ENCODE data around the gene SYNJ2.

The SYNJ2 gene

DNA sequence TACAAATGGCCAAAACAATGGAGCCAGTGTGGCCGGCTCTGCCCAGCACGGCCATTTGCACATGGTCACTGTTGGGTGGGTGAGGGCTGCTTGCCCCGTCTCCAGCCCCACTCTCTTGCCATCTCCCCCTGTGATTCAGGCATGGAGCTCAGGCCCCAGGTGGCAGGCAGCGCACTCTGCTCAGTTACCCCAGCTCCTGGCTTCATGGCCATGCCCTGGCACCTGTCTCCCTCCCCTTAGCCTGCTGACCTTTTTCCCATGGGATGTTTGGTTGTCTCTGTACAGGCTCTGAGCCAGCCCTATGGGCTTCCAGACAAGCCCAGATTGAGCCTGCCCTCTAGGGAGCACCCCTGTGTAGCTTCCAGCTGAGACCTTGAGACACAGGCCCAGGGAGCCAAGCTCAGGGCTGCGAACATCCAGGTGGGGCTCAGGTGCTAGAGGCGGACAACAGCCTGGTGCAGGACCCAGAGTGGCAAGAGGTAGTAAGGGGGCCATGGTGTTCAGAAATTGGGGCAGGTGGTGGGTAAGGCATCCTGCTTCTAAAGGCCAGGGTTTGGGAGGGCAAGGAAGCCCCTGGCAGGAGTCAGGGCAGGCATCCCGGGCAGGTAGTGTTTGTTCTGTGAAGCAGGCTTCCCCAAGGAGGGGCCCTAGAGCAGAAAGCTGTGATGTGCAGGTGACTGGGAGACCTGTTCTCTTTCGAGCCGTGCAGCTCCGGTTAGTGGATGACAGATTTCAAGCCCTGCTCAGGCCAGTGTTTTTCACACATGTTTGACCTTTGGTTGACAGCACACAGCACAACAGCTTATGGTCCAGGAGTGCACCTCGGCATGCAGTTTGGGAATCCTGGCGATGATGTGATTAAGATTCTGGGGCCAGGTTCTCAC is 17.7 kb downstream of the SYNJ2 start:
- DNase-seq = no peak

- DNase-seq = no peak
These were observed 19.1 kb downstream of the SYNJ2 start for GRCh38 chr6:158000530-158001307.

DNA sequence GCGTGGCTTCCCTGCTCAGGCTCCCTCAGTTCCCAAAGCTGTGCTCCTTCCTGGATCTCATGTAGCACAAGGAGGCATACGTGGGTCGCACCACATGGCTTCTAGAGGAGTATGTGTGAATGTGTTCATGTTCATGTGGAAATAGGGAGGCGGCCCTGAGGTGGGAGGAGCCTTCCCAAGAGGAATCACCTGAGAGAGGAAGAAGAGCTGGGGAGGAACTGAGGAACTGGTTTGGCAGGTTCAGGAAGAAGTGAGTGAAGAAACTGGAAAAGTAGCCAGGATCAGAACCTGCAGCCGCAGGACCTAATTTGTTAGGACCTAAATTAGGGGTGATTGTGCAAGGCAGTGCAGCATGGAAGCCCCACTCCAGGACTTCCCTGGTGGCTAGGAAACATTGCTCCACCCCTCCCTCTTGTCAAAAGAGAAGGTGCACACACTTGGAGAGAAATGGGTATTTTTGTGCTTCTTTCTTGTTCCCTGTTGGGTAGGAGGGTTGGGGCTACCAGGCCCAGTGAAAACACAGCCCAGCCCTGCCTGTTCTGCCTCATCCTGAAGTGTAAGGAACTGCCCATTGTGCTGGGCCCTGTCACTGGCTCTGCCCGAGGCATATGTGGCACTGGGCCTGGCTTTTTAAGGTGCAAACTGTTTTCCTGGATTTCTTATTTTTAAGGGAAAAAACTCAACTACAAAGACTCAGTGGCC is 20.7 kb downstream of the SYNJ2 start:
- DNase-seq = no peak

DNA sequence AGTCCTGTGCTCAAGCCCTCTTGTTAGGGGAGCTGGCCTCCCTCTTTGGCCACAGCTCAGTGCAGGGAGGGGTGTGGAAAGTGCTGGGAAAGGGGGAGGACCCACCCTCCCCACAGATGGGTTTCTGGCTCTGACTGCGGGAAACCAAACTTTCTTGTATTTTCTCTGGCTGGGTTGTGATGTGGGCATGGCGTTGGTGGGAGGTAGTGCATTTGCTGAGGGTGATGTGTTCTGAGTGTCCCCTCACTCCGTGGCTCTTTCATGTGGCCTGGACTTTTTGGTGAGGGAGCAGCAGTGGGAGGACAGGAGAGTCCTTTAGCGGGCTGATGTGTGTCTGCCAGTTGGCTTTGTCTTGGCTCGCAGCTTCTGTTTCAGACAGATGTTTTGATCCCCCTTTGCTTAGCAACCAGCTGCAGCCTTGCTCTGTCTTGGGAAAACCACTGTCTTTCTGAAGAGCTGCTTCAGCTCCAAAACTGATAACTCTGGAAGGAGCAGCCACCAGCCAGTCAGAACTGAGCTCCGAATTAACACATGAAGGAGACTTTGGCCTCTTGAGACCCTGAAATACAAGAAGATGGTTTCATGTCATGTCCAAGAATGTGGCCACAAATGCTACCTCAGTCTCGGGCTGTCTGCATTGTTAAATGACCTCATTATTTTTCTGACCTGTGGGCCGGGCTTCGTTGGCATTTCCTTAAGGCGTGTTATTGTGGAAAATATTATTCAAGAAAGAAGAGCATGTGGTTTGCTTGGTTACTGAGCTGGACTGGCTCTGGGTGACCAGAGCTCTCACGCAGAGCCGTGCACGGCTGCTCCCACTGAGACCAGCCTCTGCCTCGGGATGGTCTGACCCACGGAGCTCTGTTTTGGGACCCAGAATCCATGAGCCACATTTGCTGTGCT is 21.5 kb downstream of the SYNJ2 start:
- peak; percentile 51 for DNase-seq

- DNase-seq = no peak
These were observed 22.4 kb downstream of the SYNJ2 start for GRCh38 chr6:158003910-158004700.

- no peak for DNase-seq
These were observed 23.0 kb downstream of the SYNJ2 start for GRCh38 chr6:158004701-158005095.

DNA sequence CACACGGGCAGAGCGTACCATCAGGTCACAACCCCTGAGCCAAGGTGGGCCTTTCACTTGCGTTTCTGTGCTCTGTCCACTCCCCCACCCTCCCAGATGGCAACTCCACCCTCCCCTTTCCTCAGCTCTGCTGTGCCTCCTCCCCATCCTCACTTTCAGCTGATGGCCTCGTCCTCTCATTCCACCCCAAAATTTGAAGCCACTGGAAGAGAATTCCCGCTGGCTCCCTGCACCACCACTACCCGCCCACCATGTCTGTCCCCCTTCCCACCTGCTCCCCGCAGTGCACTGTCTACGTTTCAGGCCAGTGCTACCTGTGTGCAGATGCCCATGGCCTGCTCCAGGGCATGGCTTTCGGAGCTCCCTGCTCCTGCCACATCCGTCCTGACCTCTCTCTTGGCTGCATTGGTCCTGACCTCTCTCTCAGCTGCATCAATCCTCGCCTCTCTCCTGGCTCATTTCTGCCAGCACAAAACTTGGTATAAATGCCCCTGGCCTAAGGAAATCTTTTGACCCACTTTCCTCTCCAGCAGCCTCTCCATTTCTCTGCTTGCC is 24.0 kb downstream of the SYNJ2 start:
- DNase-seq = no peak

GRCh38 chr6:158006331-158006730 is 24.7 kb downstream of the SYNJ2 start:
- no peak for DNase-seq

GRCh38 chr6:158006821-158007570 is 25.3 kb downstream of the SYNJ2 start:
- DNase-seq = no peak

DNA sequence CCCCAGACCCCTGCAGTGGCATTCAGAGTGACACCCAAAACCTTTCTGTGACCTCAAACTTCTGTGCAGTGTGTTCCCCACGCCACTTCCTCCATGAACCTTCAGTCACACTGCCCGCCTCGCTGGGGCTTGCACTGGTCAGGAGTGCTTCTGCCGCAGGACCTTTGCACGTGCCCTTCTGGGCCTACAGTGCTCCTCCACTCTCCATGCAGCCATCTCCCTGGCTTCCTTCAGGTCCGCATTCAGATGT is 27.1 kb downstream of the SYNJ2 start:
- DNase-seq = no peak

DNA sequence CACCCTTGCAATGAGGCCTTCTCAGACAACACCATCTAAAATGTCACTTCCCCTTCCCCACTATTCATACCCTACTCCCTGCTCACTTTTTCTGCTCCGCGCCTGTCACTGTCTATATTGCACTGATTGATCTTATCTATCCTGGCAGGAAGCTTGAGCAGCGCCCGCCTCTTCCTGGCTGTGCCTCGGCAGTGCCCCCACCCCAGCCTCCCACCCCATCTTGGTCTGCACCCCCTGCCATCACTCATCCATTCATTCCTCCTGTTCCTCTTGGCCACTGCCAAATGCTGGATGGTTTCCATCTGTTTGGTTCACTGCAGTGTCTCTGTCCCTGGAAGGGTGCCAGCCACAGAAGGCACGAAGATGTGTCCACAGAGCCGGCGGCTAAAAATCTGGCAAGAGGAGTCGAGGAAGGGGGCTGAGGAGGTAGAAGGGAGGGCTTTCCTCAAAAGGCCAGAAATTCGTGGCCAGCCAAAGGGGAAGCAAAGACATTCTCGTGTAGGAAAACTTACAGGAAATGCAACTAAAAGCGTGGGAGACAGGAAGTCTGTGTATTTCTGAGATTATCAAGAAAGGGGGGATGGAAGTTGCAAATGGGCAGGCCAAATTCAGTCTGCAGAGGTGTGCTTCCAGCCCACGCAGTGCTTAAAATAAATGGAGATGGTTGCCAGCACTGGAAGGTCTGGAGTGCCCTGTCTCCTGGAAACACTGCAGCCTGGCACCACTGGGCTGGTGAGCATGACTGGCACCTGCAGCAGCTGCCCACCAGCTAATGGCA is 27.6 kb downstream of the SYNJ2 start:
- DNase-seq = peak in 1 of 2 donors; percentile 45

- no peak for DNase-seq
These were observed 28.4 kb downstream of the SYNJ2 start for GRCh38 chr6:158009935-158010585.

DNA sequence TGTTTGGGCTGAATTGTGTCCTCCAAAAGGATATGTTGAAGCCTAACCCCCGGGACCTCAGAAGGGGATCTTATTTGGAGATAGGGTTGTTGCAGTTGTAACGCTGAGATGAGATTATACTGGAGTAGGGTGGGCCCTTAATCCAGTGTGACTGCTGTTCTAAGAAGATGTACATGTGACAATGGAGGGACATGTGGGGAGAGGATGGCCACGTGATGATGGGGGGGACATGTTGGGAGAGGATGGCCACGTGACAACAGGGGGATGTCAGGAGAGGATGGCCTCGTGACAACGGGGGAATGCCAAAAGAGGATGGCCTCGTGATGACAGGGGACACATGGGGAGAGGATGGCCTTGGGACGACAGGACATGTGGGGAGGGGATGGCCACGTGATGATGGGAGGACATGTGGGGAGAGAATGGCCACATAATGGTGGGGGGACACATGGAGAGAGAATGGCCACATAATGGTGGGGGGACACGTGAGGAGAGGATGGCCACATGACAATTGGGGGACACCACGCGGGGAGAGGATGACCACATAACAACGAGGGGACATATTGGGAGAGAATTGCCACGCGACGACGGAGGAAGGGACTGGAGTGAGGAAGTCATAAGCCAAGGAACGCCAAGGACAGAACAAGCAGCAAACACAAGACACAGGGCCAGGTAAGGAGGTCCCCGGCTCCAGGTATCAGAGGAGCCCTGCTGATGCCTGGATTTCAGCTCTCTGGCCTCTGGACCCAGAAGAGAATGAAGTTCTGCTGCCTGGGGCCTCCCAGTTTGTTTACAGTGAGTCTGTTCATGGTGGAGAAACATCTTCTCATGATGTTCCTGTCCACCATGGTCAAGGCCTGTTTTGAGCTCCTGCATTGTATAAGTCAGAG is 29.2 kb downstream of the SYNJ2 start:
- DNase-seq = no peak

DNA sequence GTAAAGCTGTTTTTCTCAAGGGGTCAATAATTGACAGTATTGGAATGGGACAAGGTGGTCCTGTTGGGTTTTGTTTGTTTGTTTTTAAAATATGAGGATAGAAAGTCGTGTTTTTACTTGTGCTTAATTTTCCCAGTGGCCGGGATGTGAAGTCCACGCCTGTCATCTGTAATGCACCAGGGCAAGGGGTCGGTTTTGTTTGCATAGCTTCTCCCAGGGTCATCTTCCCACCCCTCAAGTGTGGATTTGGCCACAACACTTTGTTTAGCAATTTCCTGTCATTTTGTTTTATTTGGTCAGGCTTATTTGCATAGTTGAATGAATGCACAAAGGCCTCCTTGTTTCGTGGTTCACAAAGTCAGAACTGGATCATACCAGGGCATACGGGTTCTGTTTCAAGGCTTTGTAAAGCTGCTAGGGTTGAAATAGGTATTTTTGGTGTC is 29.8 kb downstream of the SYNJ2 start:
- DNase-seq = no peak

DNA sequence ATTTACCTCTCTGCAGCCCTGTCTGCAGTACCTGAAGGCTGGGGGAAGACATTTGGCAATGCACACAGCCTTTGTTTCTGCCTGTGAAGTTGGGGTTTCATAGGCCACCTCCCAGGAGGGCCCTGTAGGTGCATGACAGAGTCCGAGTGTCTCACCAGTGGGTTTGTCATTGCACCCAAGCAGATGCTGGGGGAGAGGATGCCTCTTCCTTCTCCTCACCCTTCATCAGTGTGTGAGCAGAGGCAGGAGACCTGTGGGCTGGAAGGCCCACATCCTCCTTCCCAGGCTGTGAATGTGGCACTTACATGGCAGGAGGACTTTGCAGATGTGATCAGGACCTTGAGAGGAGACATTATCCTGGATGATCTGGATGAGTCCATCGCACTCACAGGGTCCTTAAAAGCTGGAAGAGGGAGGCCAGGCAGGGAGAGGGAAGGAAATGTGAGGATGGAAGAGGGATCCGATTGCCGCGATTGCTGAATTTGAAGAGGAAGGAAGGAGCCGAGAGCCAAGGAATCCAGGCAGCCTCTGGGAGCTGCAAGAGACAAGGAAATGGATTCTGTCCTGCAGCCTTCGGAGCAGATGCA is 30.4 kb downstream of the SYNJ2 start:
- no peak for DNase-seq

DNA sequence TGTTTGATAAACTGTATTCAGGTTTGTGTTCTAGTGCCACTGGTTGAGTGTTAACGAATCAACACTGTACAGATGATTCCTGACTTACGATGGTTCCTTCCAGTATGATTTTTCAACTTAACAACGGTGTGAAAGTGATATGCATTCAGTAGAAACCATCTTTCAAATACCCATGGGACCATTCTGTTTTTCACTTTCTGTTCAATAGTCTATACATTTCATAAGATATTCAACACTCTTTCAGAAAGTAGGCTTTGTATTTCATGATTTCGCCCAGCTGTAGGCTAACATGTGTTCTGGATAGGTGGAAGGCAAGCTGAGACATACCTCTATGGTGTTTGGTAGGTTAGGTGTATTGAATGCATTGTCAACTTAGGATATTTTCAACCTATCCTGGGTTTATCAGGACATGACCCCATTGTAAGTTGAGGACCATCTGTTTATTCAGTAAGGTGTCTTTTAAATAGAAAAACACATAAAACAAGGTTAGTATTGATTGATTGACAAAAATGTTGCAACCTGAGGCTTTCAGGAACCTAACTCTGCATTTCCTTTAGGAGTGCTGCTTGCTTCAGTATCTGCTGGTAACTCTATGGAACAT is 32.3 kb downstream of the SYNJ2 start:
- DNase-seq = no peak

GRCh38 chr6:158014505-158015187 is 33.0 kb downstream of the SYNJ2 start:
- no peak for DNase-seq

Measured in stimulated activated CD4-positive, alpha-beta T cell treated with anti-CD3 and anti-CD28 coated beads, Interleukin-2, amount 100 ng/mL, for 24 hours (primary cell).